Nephron progenitor cell (in vitro differentiated cells): Measurements from ENCODE around the gene MACROH2A2.

Source experiments
- DNase-seq: peaks from one replicate; pipeline ENCODE4 v3.0.0; 2021
- H3K27ac Mint-ChIP-seq: 2 replicates; pipeline ENCODE4 v1.8.0; 2021; ENCODE audit warnings: mild to moderate bottlenecking, moderate library complexity, mixed read lengths
- H3K27me3 Mint-ChIP-seq: 2 replicates; pipeline ENCODE4 v1.8.0; 2021; ENCODE audit warnings: mild to moderate bottlenecking, low read depth, mixed read lengths; ENCODE audit not compliant: poor library complexity
- H3K36me3 Mint-ChIP-seq: 2 replicates; pipeline ENCODE4 v1.8.0; 2021; ENCODE audit warnings: low read depth, mixed read lengths
- H3K4me1 Mint-ChIP-seq: 2 replicates; pipeline ENCODE4 v1.8.0; 2021; ENCODE audit warnings: mixed read lengths
- H3K4me3 Mint-ChIP-seq: 2 replicates; pipeline ENCODE4 v1.8.0; 2021; ENCODE audit warnings: mild to moderate bottlenecking, moderate library complexity, mixed read lengths
- H3K9me3 Mint-ChIP-seq: 2 replicates; pipeline ENCODE4 v1.8.0; 2021; ENCODE audit warnings: mild to moderate bottlenecking, moderate library complexity, mixed read lengths
- CTCF ChIP-seq: fragments of 200-600 bp; sonication (generic); IDR thresholded peaks from 2 replicates; pipeline ENCODE4 v1.5.0; 2021; ENCODE audit warnings: antibody characterized with exemption

MACROH2A2 gene

GRCh38 chr10:70084189-70084588 lies 31.5 kb downstream of the MACROH2A2 start:
- peaks cover 5% of the 10 kb centered on the region for H3K27me3 Mint-ChIP-seq
- H3K36me3 Mint-ChIP-seq: peaks cover 60% of the 10 kb centered on the region
- peak overlapping the region; percentile 29 for H3K27ac Mint-ChIP-seq
- no peak overlapping the region for H3K4me3 Mint-ChIP-seq
- H3K9me3 Mint-ChIP-seq: no peaks in the 10 kb centered on the region
- no peak for DNase-seq
- H3K4me1 Mint-ChIP-seq: peaks cover 6% of the 10 kb centered on the region
- no peak for TF ChIP-seq CTCF

- Mint-ChIP-seq H3K4me1 (no peaks in the 10 kb centered on the region), H3K4me3 (no peak overlapping the region), H3K27me3 (peaks cover 5% of the 10 kb centered on the region), H3K27ac (no peak overlapping the region), H3K36me3 (peaks cover 62% of the 10 kb centered on the region), H3K9me3 (no peaks in the 10 kb centered on the region)
- no peak for DNase-seq
- no peak for TF ChIP-seq CTCF
Measured at GRCh38 chr10:70085975-70086613, 33.4 kb downstream of the MACROH2A2 start.

DNA sequence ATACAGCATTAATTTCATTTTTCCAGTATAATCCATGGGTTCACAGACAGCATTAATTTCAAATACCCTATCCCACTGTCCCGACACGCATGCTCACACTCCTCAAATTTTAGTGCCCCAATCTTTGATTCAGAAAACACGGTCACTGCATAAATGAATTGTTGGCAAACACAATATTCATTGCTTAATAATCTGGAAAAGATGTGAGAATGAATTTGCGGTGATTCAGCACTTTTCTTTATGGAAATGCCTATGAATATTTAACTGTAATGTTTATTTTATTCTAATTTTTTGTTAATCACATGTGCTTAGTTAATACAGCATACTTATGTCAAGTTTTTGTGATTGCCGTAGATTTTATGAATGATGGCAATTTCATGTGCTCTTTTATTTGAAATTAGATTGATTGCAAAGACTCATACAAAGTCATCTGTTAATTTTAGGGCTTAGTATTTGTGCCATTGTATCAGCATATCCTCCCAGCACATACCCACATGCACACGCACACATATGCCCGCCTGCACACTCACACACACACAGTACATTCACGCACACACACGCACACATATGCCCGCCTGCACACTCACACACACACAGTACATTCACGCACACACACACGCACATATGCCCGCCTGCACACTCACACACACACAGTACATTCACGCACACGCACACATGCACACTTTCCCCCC lies 35.1 kb downstream of the MACROH2A2 start:
- Mint-ChIP-seq H3K36me3 (peaks cover 66% of the 10 kb centered on the region), H3K9me3 (no peaks in the 10 kb centered on the region), H3K27ac (peak overlapping the region; percentile 77), H3K4me1 (no peaks in the 10 kb centered on the region), H3K27me3 (no peaks in the 10 kb centered on the region), H3K4me3 (no peak overlapping the region)
- DNase-seq: no peak
- TF ChIP-seq CTCF: no peak

- Mint-ChIP-seq H3K27me3 (no peaks in the 10 kb centered on the region), H3K27ac (peak overlapping the region; percentile 77), H3K4me1 (no peaks in the 10 kb centered on the region), H3K4me3 (no peak overlapping the region), H3K36me3 (peaks cover 66% of the 10 kb centered on the region), H3K9me3 (no peaks in the 10 kb centered on the region)
- TF ChIP-seq CTCF: no peak
- DNase-seq: no peak
Measured at GRCh38 chr10:70088308-70088698, 35.7 kb downstream of the MACROH2A2 start.

GRCh38 chr10:70090013-70090412 lies 37.4 kb downstream of the MACROH2A2 start:
- H3K4me1 Mint-ChIP-seq: no peaks in the 10 kb centered on the region
- TF ChIP-seq CTCF: no peak
- H3K36me3 Mint-ChIP-seq: peaks cover 75% of the 10 kb centered on the region
- no peaks in the 10 kb centered on the region for H3K27me3 Mint-ChIP-seq
- no peak overlapping the region for H3K4me3 Mint-ChIP-seq
- no peak for DNase-seq
- H3K9me3 Mint-ChIP-seq: no peaks in the 10 kb centered on the region
- peak overlapping the region; percentile 28 for H3K27ac Mint-ChIP-seq

DNA sequence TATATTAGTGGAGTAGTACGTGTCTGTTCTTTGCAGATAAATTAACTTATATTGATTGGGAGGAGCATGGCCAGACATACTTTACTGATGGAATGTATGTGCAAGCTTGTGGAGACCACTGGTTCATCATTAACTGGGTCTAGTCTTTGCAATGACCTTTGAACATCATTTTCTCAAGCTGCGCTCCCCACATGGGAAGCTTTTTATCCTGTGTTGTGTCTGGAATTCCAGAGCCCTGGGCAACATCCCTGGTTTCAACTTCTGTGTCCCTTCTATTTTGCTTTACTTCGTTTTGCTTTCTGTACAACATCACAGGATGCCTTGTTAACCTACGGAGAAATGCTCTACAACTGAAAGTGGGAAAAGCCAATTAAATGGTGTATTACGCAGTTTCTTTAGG lies 38.3 kb downstream of the MACROH2A2 start:
- TF ChIP-seq CTCF: no peak
- no peak overlapping the region for H3K27ac Mint-ChIP-seq
- no peak overlapping the region for H3K4me3 Mint-ChIP-seq
- no peaks in the 10 kb centered on the region for H3K9me3 Mint-ChIP-seq
- no peak for DNase-seq
- H3K36me3 Mint-ChIP-seq: peaks cover 82% of the 10 kb centered on the region
- no peaks in the 10 kb centered on the region for H3K27me3 Mint-ChIP-seq
- no peaks in the 10 kb centered on the region for H3K4me1 Mint-ChIP-seq
